ENCODE measurements around the gene KRT82.

KRT82 gene

DNA sequence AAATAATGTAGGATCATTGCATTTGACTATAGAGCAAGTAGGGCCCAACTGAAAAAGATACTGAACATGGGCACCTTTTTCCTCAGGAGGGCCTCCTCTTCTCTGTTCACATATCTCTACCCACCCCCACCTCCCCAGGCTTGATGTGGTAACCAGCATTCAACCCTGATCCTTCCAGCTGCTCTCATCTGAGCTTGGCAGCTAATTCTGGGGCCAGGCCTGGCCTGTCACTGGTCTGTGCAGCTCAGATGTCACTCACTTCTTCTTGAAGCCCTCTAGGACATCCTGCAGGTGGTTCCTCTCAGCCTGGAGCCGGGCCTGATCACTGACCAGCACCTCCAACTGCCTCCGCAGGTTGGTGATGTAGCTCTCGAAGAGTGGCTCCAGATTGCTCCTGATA lies 22.8 kb downstream of the KRT82 start:
- DNase-seq (ENCODE audit: low spot score): no peak

GRCh38 chr12:52382854-52383253 lies 23.3 kb downstream of the KRT82 start:
- no peak for DNase-seq (ENCODE audit: low spot score)

DNA sequence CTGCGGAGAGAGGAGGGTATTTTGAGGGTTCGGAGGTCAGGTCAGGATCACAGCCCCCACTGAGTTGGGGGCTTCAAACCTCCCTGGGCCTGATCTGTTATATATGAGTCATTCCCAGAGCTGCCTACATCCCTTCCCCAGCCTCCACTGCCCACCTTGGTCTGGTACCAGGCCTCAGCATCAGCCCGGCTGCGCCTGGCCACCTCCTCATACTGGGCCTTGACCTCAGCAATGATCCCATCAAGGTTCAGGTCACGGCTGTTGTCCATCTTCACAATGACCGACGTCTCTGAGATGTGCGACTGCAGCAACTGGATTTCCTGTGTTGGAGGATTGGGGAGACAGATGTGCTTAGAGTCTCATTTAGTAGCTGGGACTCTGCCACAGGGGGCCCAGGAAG lies 24.9 kb downstream of the KRT82 start:
- DNase-seq (ENCODE audit: low spot score): no peak

DNA sequence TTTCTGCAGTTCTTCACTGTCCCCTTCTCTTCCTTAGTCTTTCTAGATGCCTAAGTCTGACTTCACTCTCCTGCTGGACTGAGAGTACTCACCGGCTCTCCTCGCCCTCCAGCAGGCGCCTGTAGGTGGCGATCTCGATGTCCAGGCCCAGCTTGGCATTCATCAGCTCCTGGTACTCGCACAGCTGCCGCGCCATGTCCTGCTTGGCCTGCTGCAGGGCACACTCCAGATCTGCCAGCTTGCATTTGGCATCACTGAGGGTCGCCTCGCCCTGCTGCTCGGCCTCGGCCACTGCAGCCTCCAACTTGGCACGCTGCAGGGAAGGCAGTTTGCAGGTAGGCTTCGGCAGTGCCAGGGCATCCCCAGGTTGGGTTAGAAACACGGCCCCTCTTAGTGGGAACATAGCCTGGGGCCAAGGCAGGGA lies 25.9 kb downstream of the KRT82 start:
- no peak for DNase-seq (ENCODE audit: low spot score)

- no peak for DNase-seq (ENCODE audit: low spot score)
These were observed 26.6 kb downstream of the KRT82 start for GRCh38 chr12:52379536-52379935.

- DNase-seq (ENCODE audit: low spot score): no peak
These were observed 28.0 kb downstream of the KRT82 start for GRCh38 chr12:52378091-52378490.

- DNase-seq (ENCODE audit: low spot score): no peak
These were observed 28.9 kb downstream of the KRT82 start for GRCh38 chr12:52377266-52377665.

- peak; percentile 47 for DNase-seq (ENCODE audit: low spot score)
These were observed 33.6 kb downstream of the KRT82 start for GRCh38 chr12:52372216-52373154.

DNA sequence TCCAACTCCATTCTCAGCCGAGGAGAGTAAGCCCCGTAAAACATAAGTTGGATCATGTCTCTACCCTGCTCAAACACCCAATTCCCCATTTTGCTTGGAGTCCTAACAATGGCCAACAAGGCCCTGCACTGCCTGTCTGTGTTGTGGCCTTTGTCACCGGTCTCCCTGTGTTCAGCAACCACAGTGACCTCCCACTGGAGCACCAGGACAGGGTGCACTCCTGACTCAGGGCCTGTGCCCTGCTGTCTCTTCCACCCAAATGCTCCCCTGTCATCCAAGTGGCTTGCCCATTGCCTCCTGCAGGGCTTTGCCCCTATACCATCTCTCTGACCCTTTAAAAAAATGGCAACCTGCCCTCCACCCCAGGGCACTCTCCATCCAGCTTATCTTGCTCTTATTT lies 34.4 kb downstream of the KRT82 start:
- no peak for DNase-seq (ENCODE audit: low spot score)

- no peak for DNase-seq (ENCODE audit: low spot score)
These were observed 35.1 kb downstream of the KRT82 start for GRCh38 chr12:52370926-52371608.

DNA sequence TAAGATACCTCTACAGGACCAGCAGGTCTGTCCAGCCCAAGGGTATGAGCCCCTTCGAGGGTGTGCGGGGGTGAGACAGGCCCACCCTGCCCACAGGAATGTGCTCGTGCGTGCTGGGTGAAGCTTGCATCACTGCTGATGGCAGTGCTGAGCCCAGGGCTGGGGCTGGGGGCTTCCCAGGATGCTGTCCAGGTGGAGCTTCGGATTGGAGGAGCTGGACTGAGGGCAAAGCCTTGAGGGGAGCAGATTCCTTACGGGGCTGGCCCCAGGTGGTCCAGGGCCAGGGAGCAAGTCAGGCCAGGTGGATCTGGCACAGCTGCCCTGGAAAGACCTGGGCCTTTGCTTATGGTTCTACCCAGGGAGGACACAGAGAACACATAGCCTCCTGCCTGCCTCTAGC lies 36.3 kb downstream of the KRT82 start:
- no peak for DNase-seq (ENCODE audit: low spot score)

DNA sequence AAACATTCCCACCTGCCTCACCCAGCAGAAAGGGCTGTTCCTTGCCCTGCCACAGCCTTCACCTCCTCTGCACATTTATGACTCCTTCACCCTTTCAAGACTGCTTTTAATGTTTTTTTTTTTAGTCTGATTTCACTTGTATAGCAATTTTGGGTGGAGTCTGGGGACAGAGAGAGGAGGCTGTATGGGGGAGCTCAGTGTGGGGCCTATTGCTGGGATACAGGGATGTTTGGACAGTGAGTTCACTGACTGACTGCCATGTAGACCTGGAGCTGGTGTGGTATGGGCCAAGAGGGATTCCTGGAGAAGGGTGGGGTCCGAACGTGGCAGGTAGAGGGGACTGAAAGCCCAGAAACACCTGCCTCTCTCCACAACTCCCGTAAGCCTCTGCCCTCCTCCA lies 36.9 kb downstream of the KRT82 start:
- no peak for DNase-seq (ENCODE audit: low spot score)

DNA sequence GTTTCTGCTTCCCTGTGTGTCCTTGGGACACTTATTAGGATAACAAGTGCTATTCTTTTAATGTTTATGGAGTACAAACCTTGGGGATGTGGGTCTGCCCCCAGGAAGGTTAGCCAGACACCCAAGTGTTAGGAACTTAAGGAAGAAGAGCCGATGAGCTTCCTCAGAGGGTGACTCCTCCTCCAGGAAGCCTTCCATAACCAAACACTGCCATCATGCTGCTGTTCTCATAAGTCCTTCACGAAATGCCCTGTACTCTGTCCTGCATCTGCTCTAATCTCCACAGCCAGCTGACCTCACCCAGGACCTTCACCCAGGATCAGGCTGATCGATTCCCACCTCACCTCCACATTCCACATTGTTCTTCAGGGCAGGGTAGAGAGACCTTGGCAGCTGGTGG lies 37.6 kb downstream of the KRT82 start:
- no peak for DNase-seq (ENCODE audit: low spot score)

DNA sequence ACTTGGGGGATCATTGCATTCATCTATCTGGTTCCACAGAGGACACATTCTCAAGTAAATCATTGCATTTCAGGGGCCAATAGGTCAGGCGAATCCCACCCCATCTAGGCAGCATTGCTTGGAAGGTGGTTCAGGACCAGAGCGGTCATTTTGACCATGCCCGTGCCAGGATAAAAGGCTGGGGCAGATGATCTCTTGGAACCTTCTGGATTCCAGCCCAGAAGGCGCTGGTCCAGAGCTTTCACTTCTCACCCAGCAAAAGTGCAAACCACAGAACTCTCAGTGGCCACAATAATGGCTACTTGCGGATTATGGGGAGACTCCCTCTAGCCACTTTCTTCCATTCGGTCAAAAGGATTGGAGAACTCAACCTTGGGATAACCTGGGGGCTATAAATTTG lies 38.3 kb downstream of the KRT82 start:
- no peak for DNase-seq (ENCODE audit: low spot score)

DNA sequence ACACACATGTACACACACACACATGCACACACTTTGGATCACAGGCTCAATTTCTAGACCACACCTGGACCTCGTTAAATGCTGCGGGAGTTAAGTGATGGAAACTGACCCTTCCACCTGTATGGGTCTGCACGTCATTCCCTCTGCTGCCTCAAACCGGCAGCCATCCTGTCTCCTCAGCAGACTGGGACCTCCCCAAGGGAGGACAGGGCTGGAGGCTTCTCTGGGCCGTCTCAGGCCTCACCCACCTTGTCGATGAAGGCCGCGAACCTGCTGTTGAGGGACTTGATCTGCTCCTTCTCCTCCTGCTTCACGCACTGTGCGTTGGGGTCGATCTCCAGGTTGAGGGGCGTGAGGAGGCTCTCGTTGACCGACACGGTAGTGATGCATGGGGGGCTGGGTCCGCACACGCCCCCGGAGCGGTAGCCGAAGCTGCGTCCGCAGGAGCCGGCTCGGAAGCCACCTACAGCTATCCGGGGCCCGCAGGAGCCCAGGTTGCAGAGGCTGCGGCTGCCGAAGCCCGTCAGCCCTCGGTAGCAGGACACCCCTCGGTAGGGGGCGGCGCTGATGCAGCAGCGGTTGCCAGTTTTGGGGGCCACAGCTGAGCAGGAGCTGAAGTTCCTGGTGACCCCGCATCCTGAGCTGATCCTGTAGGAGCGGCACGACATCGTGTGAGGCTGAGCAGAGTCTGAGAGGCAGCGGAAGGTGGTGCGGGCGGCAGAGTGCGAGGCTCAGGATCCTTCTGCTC lies 39.2 kb downstream of the KRT82 start, which contains the start of gene KRT85:
KRT85 (minus strand) TSS at position 744 of the 748 bp plus-strand sequence; CDS start at position 668, 76 bp downstream.
- DNase-seq (ENCODE audit: low spot score): no peak

DNA sequence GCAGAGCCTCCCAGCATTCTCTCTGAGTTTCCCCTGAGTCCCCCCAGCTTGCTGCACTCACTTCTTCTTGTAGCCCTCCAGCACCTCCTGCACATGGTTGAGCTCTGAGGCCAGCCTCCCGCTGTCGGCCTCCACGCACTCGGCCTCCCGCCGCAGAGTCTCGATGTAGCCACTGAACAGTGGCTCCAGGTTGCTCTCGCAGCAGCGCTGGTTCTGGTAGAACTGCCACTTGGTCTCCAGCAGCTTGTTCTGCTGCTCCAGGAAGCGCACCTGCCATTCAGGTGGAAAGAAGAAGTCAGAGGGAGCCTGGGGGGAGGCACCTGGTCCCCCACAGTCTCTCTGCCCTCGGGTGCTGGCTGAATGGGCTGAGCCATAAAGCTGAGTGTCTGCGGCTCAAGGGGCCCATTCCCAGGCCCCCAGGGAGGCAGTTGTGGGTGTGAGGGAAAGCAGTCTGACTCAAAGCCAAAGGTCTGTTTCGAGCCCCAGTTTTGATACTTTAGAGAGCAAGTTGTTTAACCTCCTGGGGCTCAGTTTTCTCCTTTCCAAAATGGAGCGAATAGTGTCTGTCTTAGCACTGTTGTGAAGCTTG lies 41.1 kb downstream of the KRT82 start:
- DNase-seq (ENCODE audit: low spot score): no peak

DNA sequence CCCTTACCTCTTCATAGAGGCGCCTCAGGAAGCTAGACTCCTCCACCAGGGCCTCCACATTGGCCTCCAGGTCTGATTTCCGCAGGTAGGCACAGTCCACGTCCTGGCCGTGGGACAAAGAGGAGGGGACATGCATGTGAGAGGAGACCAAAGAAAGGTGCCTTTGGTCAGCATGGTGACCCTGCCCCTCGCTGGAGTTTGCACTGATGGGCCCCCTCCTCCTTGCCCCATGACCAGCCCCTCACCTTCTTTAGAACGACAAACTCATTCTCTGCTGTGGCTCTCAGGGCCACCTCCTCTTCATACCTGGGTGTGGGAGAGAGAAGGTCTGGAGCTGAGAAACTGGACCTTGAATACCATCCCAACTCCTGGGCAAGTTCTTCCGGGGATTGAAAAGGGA lies 42.1 kb downstream of the KRT82 start:
- no peak for DNase-seq (ENCODE audit: low spot score)

DNA sequence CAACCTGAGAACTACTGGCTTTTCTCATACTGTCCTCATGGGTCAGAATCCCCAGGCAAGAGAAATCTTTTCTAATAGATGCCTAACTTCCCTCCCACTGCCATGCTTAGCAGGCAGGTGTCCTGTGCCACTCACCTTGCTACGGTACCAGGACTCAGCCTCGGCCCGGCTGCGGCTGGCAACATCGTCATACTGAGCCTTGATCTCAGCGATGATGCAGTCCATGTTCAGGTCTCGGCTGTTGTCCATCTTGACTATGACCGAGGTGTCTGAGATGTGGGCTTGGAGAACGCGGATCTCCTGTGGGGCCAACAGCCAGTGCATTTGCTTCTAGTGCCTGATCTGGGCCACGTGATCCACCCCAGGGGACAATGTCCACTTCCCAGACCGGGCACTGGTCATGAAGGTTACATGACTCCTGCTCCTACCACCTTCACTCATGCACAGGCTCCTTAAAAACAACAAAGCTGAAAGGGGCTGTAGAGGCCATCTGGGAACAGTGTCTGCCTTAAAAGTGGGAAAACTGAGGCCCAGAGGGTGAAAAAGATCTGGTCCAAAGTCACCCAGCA lies 42.9 kb downstream of the KRT82 start:
- DNase-seq (ENCODE audit: low spot score): no peak

- no peak for DNase-seq (ENCODE audit: low spot score)
These were observed 43.9 kb downstream of the KRT82 start for GRCh38 chr12:52362118-52362726.

DNA sequence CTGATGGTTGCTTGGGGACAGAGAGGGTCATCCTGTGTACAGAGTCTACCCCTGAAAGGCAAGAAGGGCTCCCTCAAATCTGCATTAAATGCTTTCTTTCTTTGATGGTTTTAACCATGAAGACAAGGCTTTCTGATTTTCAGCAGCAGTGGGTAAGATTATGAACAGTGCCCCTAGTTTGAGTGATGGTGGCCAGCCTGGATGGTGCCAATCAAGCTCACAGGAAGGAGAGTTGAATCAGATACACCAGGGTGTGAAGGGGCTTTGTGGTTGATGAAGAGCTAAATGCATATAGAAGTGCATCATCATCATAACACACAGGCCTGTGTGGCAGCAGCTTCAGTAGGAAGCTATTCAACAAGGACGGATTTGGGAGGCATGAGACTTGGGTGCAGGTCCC lies 44.6 kb downstream of the KRT82 start:
- DNase-seq (ENCODE audit: low spot score): no peak

- DNase-seq (ENCODE audit: low spot score): no peak
These were observed 45.4 kb downstream of the KRT82 start for GRCh38 chr12:52360663-52361271.

All from CD4-positive, alpha-beta T cell treated with Interleukin-2 at 100 ng/mL for 4 hours (primary cell).